Measurements from ENCODE around the gene KNDC1. TPM values are rescaled to one million over a fixed set of nuclear protein-coding genes. Genes with fewer than 3 reads are reported as not detected.

The KNDC1 gene
- total and polyA plus RNA-seq, 2 of the 4 experiments (the other 2 are of a cell fraction), result 0.18 to 1.1 TPM

- H2AK5ac ChIP-seq (ENCODE audit: low read depth, low read length), result no peak overlapping the region
- H4K8ac ChIP-seq (ENCODE audit: low read depth in 2 of 2, low read length in 2 of 2), result no peak overlapping the region
- no peak overlapping the region for H3K27ac ChIP-seq (ENCODE audit: insufficient read depth, low read length)
- H2BK20ac ChIP-seq (ENCODE audit: low read depth, low read length), result no peak overlapping the region
- no peaks in the 10 kb centered on the region for H4K20me1 ChIP-seq (ENCODE audit: insufficient read depth, low read length)
- no peak overlapping the region for H2AFZ ChIP-seq (replicated peaks; ENCODE audit: low read length, poor library complexity)
- no peaks in the 10 kb centered on the region for H3K79me1 ChIP-seq (ENCODE audit: low read depth in 1 of 2, low read length in 2 of 2)
- POLR2A ChIA-PET (ENCODE audit: unreplicated experiment), result no interaction called here
- H3K18ac ChIP-seq (ENCODE audit: low read depth, low read length), result no peak overlapping the region
- no peaks in the 10 kb centered on the region for H3K9me1 ChIP-seq (ENCODE audit: insufficient read depth, low read length)
- intact Hi-C loops (cut with micrococcal nuclease), result no loop called here
- H4K5ac ChIP-seq (ENCODE audit: low read depth, low read length), result no peak overlapping the region
- no peak overlapping the region for H3K9ac ChIP-seq (ENCODE audit: low read depth, low read length)
- no peak overlapping the region for H2BK5ac ChIP-seq (ENCODE audit: low read depth, low read length, poor library complexity, severe bottlenecking)
- in situ Hi-C loops (cut with MboI; ENCODE audit: low sequenced_read_pairs), result no loop called here
- no peak overlapping the region for H3K4ac ChIP-seq (ENCODE audit: low read depth, low read length)
- DNase-seq (no peak), ATAC-seq (ENCODE audit: low read depth) (no peak)
- TF ChIP-seq BHLHE40 (IDR thresholded peaks at IDR 0.05; ENCODE audit: low read depth, low read length) (no peak), MAFK (IDR thresholded peaks at IDR 0.05; ENCODE audit: low read depth, low read length) (no peak), RCOR1 (IDR thresholded peaks at IDR 0.05; ENCODE audit: insufficient replicate concordance, low read length) (no peak), CTCF (conservative IDR thresholded peaks at IDR 0.05; ENCODE audit: low read depth, low read length) (no peak), FOS (IDR thresholded peaks at IDR 0.05; ENCODE audit: low read depth, low read length) (no peak), MXI1 (IDR thresholded peaks at IDR 0.05; ENCODE audit: borderline replicate concordance, low read depth, low read length) (no peak), CEBPB (IDR thresholded peaks at IDR 0.05; ENCODE audit: low read depth, low read length) (no peak), SMC3 (IDR thresholded peaks at IDR 0.05; ENCODE audit: low read depth, low read length) (no peak)
- peaks cover 15% of the 10 kb centered on the region; the same call in 1 of the 2 replicates for H3K4me1 ChIP-seq (ENCODE audit: control insufficient read depth, insufficient read depth, low read length)
- peaks cover 2% of the 10 kb centered on the region for H3K27me3 ChIP-seq (ENCODE audit: control insufficient read depth, insufficient read depth, low read length)
- BruUV-seq (replicated peaks), result no TSS peak
- 75% methylated on average over 4 of the region's 12 CpGs; no CpG with 5 or more reads in 1 of the 2 experiments for WGBS, 2 experiments (ENCODE audit: extremely low coverage in 2 of 2, insufficient read length in 1 of 2)
- CTCF ChIA-PET, result interaction anchor here (0.9 kb wide), 1 partner anchor 15 kb away, joined by 3 read pairs; no protein-coding TSS in a partner anchor
- no peak overlapping the region for H3K23ac ChIP-seq (ENCODE audit: low read depth, low read length)
- no peak overlapping the region for H2BK15ac ChIP-seq (ENCODE audit: low read depth, low read length)
- no peaks in the 10 kb centered on the region for H3K9me3 ChIP-seq (ENCODE audit: control insufficient read depth, insufficient read depth, low read length)
- no peak overlapping the region for H2BK120ac ChIP-seq (ENCODE audit: low read depth, low read length)
- no peak overlapping the region for H4K91ac ChIP-seq (ENCODE audit: insufficient read depth, low read depth, low read length)
- H3K4me2 ChIP-seq (ENCODE audit: low read depth, low read length), result no peak overlapping the region
- H3K4me3 ChIP-seq (ENCODE audit: insufficient read depth, low read depth, low read length), result no peak overlapping the region
- dilution Hi-C loops (cut with HindIII; ENCODE audit: low sequenced_read_pairs, unreplicated experiment), result no loop called here
- peaks cover 3% of the 10 kb centered on the region; the same call in 1 of the 2 replicates for H3K36me3 ChIP-seq (ENCODE audit: control insufficient read depth, insufficient read depth, low read length)
- H3K56ac ChIP-seq (ENCODE audit: extremely low read depth, insufficient read depth, low read length), result no peak overlapping the region
- no peak overlapping the region for H3K14ac ChIP-seq (replicated peaks; ENCODE audit: low read depth, low read length)
- H2AK9ac ChIP-seq (replicated peaks; ENCODE audit: low read depth, low read length, poor library complexity), result no peak overlapping the region
Measured at GRCh38 chr10:133158437-133158755, 1.6 kb upstream of the KNDC1 start.
